Measurements from ENCODE around the gene SCT.
A peak's percentile ranks its signal among the peaks of the same experiment; 100 is the strongest.

Gene SCT

DNA sequence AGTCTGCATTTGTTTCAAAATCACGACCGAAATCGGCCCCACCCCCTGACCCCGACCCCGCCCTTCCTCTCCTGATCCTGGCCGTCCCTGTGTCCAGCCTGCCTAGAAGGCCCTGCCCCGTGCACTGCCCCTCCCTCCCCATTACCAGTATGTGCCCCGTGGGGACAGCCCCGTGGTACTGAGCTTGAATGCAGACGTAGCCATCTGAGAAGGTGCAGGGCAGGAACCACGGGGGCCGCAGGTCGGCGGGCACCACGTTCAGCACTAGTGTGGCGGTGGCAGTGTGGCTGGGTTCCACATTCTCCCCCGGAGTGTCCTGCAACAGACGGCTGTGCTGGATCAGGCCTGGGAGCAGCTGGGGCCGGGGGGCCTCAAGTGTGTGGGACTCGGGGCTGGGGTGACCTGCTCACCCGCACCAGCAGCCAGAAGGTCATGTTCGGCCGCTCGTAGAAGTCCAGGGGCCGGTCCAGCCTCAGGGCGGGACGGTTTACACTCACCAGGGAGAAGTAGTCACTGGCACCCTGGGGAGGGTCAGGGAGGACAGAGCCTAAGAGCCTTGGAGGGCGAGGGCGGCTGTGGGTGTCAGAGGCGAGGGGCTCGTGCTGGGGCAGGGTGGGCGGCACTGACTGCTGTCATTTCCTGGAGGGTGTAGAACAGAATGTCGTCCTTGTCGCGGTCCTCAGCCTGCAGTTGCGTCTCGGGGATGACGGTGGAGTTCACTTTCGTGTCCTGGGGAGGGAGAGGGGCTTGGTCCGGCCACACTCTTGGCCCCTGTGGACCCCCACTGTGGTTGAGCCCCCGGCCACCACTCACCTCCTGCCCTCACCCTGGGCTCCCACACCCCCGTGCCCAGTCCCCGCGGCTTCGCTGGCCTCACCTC, 5.8 kb downstream of the SCT start:
- no peak for DNase-seq

- DNase-seq: no peak
Measured at GRCh38 chr11:620201-620600, 6.8 kb downstream of the SCT start.

- DNase-seq: no peak
Measured at GRCh38 chr11:619628-620050, 7.3 kb downstream of the SCT start.

GRCh38 chr11:618856-619627, 7.9 kb downstream of the SCT start:
- no peak for DNase-seq

GRCh38 chr11:617912-618682, 8.9 kb downstream of the SCT start:
- no peak for DNase-seq

DNA sequence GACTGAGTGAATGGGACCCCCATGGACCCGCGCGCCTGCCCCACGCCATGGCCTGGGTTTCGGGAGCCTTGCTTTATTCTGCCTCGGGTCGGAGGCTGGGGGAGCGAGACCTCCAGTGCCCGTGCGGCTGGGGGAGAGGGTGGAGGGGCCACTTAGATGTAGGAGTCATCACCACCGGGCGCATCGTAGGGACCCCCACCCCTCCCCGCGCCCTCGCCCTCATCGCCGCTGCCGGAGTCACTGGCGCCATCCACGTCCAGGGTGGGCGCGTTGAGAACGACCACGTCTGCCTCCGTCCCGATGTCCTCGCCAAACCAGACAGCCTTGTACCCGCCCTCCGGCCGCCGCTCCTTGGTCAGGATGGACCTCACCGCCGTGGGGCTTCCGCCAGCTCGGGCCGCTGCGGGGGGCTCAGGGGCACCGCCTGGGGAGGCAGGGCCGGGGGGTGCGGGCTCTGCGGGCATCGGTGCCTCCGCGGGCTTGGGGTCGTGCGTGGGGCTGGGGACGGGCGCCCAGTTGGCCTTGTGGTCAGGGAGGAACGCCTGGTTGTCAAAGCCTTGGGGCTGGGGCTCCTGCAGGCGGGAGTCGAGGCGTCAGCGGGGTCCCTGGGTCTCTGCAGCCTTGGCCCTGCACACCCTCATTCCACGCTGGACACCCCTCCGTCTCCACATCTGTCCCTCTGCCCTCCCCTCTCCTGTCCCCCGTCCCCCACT, 9.6 kb downstream of the SCT start:
- DNase-seq: no peak

DNA sequence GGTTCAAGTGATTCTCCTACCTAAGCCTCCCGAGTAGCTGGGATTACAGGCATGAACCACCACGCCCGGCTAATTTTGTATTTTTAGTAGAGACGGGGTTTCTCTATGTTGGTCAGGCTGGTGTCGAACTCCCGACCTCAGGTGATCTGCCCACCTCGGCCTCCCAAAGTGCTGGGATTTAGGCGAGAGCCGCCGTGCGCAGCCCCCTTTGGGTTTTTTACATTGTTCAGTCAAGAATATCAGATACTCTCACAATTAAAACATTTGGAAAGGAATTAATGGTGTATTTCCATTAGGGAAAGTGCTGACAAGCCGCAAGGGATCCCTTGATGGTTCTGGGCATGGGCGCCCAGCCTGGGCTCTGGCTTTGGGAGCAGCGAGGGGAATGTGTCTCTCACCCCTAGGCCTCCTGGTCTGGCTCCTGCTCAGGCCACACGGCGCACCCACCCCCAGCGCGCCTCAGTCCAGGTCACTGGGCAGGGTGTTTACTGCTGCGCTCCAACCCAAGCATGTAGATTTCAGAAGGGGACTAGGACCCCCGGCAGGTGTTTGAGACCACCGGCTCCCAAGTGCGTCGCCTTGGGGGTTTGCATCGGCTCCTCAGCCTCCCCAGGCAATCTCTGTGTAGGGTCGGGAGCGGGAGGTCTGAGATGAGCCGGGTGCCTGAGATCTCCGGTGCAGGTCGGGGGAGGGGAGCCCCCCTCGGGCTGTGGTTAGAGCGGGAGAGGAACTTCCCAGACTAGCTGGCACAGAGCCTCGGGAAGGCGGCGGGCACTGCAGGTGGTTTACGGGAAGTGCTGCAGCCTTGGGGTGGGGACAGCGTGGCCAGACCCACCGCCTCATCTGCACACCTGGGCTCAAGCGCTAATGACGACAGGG, 10.4 kb downstream of the SCT start:
- DNase-seq: no peak

DNA sequence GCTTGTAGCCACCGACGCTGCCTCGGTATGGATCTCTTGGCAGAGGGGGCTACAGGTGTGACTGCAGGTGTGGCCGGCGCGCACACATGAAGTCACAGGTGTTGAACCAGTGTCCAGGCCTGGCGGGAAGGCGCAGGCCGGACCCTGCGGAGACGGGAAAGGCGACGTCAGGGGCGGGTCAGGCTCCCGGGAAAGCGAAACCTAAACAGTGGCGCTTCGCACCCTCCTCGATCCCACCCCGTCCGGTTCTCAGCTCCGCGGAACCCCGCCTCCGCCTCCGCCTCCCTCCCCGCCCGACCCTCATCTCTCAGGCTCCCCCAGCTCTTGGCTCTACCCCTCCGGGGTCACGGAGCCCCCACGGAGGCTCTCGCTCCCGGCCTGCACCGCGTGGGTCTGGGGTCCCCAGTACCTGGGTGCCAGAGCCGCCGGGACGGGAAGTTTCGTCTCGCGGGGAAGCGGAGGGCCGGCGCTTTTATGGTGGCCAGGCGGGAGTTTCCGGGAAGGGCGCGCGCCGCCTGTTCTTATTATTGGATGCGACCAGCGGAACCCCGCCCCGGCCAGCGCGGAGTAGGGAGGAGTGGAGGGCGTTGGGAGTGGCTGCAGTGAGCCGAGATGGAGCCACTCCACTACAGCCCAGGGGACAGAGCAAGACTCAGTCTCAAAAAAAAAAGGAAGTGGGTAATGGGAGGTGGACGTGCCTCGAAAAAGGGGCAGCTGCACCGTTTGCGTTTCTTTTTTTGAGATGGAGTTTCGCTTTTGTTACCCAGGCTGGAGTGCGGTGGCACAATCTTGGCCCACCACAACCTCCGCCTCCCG, 11.3 kb downstream of the SCT start, which contains the start of gene IRF7:
Gene IRF7, minus strand, starts transcription at position 447 of the 816 bp plus-strand sequence. CDS start 586 bp downstream, outside the sequence.
- peak; percentile 65 to 80 (median 74) for DNase-seq

- no peak for DNase-seq
Measured at GRCh38 chr11:614623-615503, 12.1 kb downstream of the SCT start.

GRCh38 chr11:614021-614622, 12.9 kb downstream of the SCT start:
- DNase-seq: no peak

DNA sequence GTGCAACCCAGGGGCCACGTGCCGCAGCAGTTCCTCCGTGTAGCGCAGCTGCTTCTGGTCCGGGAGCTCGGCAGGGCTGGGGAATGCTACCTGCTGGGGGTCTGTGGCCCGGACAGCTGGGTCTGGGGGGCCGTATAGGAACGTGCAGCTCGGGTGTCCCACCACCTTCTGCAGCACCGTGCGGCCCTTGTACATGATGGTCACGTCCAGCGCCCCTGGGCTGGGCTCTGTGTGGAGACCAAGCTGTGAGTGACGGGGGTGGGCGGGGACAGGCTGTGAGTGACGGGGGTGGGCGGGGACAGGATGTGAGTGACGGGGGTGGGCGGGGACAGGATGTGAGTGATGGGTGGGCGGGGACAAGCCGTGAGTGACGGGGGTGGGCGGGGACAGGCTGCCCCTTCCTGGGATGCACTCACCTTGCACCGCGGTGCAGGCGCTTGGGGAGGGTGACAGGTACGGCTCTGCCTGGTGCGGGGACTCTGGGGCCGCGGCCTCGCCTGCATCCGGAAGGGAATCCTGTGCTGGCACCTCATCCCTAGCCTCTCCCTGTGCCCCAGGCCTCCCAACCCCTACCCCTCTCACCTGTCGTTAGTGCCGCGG, 13.5 kb downstream of the SCT start:
- DNase-seq: peak; percentile 68 to 75 (median 73)

GRCh38 chr11:612961-613300, 14.1 kb downstream of the SCT start:
- DNase-seq: no peak

DNA sequence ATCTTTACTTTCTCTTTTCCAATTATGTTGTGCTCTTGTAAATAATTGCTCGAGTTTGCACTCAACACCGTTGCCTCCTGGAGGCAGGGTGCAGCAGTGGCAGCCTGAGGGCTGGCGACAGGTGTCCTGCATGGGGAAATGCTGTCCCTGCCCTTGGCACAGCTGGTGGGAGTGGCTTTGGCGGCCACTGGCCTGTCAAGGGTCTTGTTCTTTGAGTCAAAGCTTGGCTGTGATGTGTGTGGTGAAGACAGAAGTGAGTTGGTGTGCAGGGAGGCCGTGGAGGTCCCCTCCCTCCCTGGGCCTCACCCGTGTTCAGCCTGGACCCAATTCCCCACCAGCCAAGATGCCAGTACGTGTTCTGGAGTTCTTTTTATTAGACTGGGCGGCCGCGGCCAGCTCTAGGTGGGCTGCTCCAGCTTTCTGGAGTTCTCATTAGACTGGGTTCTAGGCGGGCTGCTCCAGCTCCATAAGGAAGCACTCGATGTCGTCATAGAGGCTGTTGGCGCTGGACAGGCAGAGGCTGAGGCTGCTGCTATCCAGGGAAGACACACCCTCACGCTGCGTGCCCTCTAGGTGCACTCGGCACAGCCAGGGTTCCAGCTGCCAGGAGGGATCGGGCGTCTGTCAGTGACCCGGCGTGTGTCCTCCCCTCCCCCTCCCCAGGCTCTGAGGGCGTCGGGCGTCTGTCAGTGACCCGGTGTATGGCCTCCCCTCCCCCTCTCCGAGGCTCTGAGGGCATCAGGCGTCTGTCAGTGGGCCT, 14.6 kb downstream of the SCT start:
- no peak for DNase-seq

DNA sequence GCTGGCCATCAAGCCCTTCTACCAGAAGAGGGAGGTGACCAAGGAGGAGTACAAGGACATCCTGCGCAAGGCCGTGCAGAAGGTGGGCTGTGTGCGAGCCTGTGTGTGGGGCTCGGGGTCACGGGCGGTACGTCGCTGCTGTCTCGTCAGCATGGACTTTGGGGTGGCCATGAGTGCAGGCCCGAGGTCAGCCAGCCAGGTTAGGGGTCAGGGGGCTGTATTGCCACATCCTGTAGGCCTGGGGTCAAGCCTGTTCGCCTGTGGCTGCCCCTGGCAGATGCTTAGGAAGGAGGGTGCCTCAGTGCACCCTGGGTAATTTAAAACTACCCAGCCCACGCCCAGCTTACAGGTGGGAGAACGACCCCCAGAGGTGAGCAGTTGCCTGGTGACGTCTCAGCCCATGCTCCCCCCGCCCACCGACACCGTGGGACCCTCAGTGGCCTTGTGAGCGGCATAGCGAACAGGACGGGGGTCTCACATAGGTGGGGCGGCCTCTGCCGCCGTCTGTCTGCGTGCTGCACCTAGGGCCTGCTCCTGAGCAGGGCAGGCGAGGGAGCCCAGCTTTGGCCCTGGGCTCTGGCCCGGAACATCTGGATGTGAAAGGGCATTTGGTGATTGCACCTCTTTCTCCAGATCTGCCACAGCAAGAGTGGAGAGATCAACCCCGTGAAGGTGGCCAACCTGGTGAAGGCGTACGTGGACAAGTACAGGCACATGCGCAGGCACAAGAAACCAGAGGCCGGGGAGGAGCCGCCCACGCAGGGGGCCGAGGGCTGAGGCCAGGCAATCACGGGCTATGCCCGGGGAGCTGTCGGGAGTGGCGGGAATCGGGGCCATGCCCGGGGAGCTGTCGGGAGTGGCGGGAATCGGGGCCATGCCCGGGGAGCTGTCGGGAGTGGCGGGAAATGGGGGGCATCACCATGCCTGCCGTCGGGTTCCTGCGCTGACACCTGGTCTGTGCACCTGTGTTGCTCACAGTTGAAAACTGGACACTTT, 15.7 kb downstream of the SCT start:
- DNase-seq: no peak

GRCh38 chr11:610146-610801, 16.7 kb downstream of the SCT start:
- no peak for DNase-seq

- DNase-seq: no peak
Measured at GRCh38 chr11:609341-609811, 17.6 kb downstream of the SCT start.
